GM18499 (cell line): ENCODE data around the gene PHB1.
"Not testable (repeated sequence)": the region's sequence is repeated elsewhere in the genome, so short reads cannot be mapped to it uniquely, and the experiment has no call there.

Experiments
- ATAC-seq: cut with Tn5 transposase; IDR thresholded peaks from one replicate; pipeline ENCODE4 v1.9.1; 2021; ENCODE audit warnings: moderate number of reproducible peaks; ENCODE audit not compliant: insufficient read depth, unreplicated experiment

The PHB1 gene

DNA sequence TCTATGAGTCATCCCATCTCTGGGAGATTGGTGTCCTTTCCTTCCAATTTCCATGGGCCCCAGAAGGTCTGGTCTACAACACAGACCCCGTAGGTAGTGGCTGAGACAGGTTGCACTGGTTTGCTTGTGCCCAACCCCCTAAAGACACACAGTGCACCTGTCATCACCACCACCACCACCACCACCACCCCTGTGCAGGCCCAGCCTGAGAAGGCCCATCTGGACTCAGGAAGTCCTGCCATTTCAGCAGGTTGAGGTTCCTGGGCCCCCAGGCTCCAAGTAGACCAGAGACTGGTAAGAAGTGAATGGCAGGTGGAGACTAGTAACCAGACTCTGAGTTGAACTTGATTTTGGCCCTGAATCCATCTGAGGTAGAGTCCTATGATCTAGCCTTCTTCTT, 25.9 kb upstream of the PHB1 start:
- no peak for ATAC-seq

DNA sequence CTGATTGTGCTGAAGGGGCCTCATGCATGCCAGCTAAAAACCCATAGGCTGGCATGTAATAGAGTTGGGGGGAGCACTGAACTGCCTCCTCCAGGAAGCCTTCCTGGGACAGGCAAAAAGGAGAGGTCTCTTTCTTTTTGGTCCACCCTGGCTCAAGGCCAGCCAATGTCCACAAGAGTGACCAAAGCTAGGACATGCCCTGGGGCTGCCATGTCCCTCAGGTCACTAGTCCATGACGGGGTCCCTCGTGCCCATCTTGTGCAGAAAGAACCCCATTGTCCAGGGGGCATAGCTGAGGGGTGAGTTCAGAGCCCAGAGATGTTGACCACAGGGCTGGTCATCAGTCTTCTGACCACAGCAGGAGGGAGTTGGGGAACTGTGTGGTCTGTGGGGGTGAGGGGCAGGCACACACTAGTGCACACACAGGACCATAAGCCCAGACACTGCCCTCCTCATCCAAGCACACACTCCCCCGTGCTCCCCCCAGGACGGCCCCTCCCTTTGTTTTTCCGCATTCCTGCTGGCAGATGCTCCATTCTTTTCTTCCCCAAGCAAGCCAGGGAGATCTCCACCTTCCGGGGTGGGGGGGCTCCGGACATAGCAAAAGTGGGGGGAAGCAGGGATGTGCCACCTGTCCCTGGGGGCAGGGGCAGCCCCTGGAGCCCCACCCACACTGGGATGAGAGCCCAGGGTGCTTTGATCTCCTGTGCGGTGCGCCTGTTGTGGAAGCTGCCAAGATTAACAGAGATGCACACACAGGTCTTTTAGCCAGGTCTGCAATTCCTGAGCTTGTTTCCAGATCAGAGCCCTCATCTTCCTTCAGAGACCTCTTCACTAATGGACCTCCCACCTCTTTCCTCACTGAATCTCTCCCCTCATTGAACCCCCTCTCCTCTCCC, 25.2 kb upstream of the PHB1 start:
- no peak for ATAC-seq

DNA sequence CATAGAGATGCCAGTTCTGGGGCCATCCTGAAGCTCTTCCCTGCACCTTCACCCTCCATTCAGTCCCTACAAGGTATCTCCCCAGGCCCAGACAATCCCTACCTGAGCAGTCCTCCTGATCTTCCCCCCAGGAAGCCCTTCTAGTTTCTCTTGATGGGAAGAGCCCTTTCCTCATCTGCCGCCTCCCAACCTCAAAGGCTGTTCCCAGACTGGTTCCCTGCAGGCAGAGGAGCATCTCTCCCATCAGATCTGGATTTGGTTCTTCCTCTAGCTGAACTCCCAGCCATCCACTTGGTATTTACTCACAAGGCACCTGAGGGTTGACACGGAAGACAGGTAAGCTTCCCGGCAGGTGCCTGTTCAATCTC, 24.6 kb upstream of the PHB1 start:
- no peak for ATAC-seq

DNA sequence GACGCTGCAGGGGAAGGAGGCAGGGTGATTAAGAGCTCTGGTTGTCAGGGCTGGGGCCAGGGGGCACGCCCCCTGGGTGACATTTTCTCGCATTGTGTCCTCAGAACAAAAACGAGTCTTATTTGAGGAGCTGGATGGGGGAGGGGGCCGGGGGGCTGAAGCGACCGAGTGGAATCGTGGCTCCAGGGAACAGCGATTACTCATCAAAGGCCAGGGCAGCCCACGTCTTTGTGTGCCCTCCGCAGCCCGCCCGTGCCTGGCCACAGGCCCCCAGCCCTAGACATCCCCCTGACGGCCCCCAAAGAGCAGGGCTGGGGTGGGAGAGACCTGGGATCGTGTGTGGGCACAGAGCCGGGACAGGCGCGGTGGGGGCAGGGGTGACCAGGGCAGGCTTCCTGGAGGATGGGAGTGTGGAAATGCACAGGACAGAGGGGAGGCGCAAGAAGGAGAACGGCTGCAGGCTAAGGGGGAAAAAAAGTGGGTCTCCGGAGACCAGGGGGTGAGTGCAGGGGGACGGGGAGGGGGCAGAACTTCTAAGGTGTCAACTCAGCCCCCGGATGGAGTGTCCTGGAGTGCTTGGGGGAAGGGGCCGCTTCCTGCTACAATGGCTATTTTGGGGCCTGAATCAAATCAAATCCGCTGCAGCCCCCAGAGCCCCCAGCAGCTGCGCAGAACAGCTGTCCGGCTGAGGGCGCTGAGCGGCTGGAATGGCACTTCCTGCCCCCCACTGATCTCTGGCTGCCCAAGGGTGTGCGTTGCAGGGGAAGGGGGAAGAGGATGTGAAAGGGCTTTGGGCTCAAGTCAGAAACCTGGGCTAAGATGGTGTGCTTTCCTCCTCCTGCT, 24.0 kb upstream of the PHB1 start:
- ATAC-seq: no peak

DNA sequence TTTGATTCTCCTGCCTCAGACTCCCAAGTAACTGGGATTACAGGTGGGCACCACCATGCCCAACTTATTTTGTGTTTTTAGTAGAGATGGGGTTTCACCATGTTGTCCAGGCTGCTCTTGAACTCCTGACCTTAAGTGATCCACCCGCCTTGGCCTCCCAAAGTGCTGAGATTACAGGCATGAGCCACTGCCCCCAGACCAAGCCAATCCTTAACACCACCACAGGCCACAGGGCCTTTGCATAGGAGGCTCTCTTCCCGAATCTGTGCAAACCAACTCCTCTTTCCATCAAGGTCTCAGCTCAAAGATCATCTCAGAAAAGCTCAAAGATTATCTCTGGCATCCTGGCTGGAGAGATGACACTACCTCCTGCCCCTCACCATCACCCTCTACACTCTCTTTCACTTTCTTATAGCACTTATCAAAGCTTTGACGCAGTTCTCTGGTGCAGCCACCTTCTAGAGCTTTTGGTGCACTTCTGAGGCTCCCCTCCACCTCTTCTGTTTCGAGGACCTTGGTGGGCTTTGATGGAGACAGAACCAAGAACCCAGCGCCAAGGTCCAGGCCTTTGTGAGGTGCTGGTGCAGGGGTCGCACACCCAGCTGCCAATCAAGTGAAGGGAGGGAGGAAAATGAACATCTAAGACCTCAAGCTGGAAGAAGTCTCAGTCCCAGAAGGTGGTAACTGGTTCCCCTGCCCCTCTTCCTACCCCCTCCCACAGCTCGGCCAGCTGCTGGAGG, 23.2 kb upstream of the PHB1 start:
- no peak for ATAC-seq

DNA sequence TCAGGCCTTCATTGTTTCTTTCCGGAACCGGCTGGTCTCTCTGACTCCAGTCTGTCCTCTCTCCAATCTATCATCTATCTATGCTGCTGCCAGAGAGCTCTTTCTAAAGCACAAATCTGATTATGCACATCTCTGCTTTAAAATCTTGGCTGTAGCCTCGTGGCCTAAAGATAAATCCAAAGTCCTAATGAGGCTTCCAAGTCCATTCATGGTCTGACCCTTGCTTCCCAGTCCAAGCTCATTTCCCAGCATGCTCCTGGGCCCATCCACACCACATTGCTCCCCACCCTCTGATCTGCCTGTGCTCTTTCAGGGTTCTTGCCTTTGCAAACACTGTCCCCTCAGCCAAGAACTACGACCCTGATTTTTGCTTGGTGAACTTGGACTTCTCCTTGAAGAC, 21.5 kb upstream of the PHB1 start:
- no peak for ATAC-seq

DNA sequence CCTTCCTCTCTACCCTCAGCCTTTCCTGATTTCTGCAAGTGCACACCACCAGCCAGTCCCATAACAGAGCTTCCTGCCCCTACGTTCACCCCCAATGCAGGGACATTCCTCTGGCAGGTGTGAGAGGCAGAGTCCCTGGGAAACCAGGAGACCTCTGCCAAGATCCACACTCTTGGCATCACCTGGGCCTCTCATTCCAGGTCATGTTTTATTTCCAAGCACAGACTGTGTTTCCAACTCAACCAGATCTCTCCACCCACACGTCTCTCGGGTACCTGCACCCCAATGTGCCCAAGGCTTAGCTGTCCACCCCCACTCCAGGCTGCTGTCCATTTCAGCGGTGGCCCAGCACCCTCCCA, 21.0 kb upstream of the PHB1 start:
- ATAC-seq: no peak

DNA sequence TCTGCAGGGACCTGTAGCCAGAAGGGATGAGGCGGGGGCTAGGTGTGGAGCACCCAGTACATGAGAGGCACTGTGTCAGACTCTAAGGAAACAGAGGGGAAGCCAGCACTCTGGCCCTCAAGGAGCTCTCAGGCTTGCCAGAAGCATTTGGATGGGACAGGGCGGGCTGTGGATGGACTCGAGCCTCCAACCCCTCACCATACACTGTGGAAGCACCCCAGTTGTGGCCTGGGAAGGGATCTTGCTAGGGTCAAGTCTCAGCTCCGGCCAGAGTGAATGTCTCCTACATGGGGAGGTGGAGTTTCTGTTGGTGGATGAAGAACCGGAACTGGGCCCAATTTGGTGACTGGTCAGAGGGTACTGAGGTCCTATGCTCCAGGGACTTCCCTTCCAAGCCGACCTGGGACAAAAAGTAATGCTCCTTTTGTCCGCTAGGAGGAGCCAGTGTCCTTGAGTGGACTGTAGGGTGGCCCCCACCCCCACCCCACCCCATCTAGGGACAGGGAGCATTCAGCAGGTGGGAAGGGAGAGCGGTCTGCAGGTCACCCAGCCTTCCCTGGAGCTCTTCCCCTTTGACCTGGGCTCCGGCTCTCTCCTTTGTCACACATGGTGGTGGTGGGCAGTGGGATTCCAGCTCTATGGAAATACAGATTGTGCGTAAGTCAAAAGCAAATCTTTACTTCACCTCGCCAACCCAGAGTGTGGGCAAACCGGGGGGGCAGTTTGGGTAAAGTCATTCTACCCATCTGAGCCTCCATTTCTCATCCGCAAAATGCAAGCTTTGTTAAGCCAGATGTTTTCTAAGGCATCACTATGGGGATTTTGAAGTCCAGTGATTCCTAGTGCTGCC, 20.4 kb upstream of the PHB1 start:
- no peak for ATAC-seq

DNA sequence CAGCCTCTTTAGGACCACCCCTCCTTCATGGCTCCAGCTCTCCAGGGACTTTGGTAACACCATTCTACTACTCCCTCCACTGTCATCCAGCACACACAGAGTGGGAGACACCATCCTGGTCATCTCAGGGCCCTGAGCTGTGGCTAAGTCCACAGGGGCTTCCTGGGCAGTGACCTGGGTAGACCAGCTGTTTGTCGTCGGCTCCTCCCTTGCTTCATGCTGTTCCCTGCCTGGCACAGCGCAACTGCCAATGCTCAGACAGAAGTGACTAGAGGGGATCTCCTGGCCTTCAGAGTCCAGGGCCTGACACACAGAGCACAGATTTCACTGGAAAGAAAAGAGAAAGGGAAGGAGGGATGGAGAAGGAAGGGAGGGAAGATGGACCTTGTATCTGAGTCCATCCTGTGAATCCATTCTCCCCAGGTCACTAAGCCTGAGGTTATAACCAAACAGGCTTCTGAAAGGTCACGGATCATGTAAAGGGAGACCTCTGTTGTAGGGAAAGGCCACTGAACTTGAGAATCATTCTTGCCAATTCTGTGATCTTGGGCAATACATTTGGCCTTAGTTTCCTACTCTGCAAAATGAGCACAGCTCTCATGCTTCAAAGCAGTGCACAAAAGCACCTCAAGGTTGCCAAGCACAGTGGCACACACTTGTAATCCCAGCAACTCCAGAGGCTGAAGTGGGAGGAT, 18.5 kb upstream of the PHB1 start:
- no peak for ATAC-seq

DNA sequence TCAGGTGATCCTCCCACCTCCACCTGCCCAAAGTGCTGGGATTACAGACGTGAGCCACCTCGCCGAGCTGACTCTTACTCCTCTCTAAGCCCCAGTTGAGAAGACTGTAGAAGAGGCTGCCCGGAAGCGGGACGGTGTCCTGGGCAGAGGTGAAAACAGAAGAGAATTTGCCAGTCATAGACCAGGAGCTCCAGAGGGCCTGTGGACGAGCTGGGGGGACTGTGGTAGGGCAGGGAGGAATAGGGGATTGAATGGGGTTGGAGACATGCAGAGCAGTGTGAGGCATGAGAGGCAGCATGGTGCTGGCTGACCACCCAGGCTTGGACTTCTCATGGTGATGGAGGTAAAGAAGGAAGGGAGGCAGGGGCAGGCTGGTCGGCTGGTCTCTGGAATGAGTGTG, 17.1 kb upstream of the PHB1 start:
- ATAC-seq: no peak

DNA sequence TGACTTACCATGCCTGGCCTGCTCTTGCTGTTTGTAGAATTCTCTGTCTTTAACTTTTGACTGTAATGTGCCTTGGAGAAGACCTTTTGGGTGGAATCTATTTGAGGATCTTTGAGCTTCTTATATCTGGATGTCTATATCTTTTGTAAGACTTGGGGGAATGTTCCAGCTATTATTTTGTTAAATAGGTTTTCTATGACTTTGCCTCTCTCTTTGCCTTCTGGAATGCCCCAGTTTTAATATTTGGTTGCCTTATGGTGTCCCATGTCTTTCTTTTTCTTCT, 10.3 kb upstream of the PHB1 start:
- ATAC-seq: no peak

DNA sequence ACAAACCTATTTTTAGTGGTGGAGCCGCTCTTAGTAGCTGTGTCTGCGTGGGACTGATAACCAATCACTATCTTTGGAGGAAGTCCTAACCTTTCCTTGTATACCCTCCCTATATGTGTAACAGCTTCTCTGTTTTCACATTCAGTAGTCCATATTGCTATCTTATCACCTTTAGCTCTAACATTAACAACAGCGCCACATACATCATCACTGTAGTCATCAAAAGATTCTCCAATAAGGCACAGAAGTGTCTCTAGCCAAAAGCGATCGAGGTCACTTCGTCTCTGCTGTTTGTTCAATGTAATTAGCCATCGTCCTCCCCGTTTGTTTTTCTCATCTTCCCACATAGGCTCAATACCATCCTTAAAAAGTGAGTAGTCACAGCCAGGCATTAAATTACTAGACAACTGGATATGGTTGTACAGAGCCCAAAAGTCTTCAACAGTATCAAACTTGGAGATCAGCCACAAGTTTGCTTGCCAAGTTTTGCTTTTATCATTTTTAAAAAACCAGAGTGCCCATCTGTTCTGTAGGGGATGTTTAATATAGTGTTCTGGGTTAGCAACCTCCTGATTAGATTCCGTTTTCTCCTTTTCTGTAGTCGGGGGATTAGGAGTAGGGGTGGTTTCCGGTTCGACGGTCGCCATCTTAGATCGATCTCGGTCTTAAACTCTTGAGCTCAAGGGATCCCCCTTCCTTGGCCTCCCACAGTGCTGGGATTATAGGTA, 9.8 kb upstream of the PHB1 start:
- not testable (repeated sequence) for ATAC-seq

DNA sequence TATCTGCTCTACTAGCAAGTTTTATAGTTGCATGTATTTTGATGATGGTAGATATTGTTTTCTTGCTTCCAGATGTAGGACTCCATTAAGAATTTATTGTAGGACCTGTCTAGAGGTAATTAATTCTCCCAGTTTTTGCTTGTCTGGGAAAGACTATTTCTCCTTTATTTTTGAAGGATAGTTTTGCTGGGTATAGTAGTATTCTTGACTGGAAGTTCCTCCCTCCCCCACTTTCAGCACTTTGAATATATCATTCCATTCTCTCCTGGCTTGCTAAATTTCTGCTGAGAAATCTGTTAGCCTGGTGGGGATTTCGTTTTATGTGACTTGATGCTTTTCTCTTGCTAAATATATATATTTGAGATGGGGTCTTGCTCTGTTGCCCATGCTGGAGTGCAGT, 8.0 kb upstream of the PHB1 start:
- ATAC-seq: no peak

DNA sequence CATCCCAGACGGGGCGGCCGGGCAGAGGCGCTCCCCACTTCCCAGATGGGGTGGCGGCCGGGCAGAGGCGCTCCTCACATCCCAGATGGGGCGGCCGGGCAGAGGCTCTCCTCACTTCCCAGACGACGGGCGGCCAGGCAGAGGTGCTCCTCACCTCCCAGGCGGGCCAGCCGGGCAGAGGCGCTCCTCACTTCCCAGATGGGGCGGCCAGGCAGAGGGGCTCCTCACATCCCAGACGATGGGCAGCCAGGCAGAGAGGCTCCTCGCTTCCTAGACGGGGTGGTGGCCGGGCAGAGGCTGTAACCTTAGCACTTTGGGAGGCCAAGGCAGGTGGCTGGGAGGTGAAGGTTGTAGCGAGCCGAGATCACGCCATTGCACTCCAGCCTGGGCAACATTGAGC, 5.1 kb upstream of the PHB1 start:
- not testable (repeated sequence) for ATAC-seq

DNA sequence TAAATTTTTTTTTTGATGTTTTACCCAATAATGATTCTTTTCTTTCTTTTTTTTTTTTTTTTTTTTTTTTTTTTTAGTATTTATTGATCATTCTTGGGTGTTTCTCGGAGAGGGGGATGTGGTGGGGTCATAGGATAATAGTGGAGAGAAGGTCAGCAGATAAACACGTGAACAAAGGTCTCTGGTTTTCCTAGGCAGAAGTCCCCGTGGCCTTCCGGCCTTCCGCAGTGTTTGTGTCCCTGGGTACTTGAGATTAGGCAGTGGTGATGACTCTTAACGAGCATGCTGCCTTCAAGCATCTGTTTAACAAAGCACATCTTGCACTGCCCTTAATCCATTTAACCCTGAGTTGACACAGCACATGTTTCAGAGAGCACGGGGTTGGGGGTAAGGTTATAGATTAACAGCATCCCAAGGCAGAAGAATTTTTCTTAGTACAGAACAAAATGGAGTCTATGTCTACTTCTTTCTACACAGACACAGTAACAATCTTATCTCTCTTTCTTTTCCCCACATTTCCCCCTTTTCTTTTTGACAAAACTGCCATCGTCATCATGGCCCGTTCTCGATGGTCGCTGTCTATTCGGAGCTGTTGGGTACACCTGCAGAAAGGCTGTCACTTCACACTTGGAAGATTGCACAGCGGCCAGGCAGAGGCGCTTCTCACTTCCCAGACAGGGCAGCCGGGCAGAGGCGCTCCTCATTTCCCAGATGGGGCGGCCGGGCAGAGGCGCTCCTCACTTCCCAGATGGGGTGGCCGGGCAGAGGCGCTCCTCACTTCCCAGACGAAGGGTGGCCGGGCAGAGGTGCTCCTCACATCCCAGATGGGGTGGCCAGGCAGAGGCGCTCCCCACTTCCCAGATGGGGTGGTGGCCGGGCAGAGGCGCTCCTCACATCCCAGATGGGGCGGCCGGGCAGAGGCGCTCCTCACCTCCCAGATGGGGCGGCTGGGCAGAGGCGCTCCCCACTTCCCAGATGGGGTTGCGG, 4.4 kb upstream of the PHB1 start:
- ATAC-seq: not testable (repeated sequence)

DNA sequence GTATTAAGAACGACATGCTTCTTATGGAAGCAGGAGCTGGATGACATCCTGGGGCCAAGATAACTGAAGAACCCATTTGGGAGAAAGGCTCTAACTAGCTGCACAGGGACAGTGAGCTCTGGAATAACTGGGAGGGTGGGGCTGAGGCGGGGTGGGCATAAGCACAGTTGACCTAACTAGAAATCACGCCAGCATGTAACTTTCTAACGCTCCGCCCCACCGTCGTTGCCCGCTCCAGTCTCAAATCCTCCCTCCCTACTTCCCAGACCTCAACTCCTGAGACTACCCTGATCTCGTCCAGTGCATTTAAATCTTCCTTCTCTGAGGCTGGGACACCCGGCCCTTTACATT, 436 bp downstream of the PHB1 start:
- ATAC-seq: no peak

DNA sequence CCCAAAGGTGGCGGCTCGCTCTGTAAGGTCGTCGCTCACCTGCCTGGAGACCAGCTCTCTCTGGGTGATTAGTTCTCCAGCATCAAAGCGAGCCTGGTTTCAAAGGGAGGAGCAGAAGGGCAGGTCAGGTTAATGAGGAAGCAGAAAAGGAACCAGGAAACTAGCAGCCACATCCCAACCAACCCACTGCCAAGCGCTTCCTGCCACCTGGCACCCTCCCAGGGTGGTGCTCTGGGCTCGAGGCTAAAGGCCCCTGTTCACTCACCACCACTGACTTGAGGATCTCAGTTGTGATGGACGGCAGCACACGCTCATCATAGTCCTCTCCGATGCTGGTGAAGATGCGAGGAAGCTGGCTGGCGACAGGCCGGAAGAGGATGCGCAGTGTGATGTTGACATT, 5.6 kb downstream of the PHB1 start:
- no peak for ATAC-seq

DNA sequence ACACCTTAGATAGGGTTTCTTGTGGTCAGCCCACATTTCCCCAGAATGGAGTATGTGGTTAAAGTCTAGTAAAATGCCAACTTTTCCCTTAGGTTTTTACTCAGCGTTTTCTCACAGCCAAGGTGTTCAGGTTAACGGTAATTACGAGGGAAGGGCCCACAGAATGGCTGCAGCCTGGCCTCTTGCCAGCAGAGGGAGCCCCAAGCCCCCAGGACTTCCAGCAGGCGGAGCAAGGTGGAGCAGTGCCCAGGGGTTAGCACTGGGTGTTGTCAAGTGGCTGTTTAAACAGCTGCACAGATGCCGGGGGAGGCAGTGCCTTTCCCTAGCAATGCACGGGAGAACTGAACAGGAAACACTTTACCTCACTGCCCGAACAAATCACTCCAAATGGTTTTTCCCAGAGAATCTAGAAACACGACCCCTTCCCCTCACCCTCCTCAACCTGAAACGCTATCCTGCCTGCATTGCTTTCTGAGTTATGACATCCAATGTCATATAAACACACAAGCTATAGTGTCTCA, 6.6 kb downstream of the PHB1 start:
- no peak for ATAC-seq
